Gastroesophageal sphincter (tissue), 4 donors: ENCODE measurements around the gene ANKRD13C. TPM values are rescaled to one million over a fixed set of nuclear protein-coding genes. Genes with fewer than 3 reads are reported as not detected.

Experiments
- ATAC-seq: fragments of 150-250 bp; one replicate; pipeline ENCODE4 v1.9.1; 2016; ENCODE audit warnings: mild to moderate bottlenecking, moderate library complexity
- H3K27ac ChIP-seq, 4 donors: fragments of 200-600 bp; sonication (generic) in 3 of 4; 1 replicate in 3 of 4; 2 replicates in 1 of 4; pipeline ENCODE4 v1.5.1; 2016 to 2019
- H3K27me3 ChIP-seq: fragments of 200-600 bp; sonication (generic); one replicate; pipeline ENCODE4 v1.5.1; 2019
- H3K36me3 ChIP-seq, 2 donors: fragments of 200-600 bp; sonication (generic); one replicate each; pipeline ENCODE4 v1.5.1; 2019; ENCODE audit warnings: control low read depth in 1 of 2
- H3K4me1 ChIP-seq, 3 donors: fragments of 200-600 bp; sonication (generic); 1 replicate in 2 of 3; 2 replicates in 1 of 3; pipeline ENCODE4 v1.5.1; 2016 to 2019; ENCODE audit warnings: control low read depth in 2 of 3
- H3K4me3 ChIP-seq, 2 donors: fragments of 200-600 bp; sonication (generic); one replicate each; pipeline ENCODE4 v1.5.1; 2019; ENCODE audit warnings: mild to moderate bottlenecking in 1 of 2, moderate library complexity in 1 of 2
- H3K9me3 ChIP-seq, 3 donors: fragments of 200-600 bp; sonication (generic); one replicate each; pipeline ENCODE4 v1.5.1; 2017 to 2019; ENCODE audit warnings: control low read depth in 2 of 3
- EP300 ChIP-seq: sonication (generic); formaldehyde crosslinking; IDR thresholded peaks from one replicate; pipeline ENCODE4 v1.6.1; 2017; ENCODE audit warnings: antibody characterized with exemption, mild to moderate bottlenecking
- POLR2A ChIP-seq, 2 donors: fragments of 450-650 bp; IDR thresholded peaks; one replicate each; pipeline ENCODE4 v1.6.1; 2017; ENCODE audit warnings: antibody characterized with exemption in 2 of 2, mild to moderate bottlenecking in 2 of 2, moderate library complexity in 1 of 2
- POLR2AphosphoS5 ChIP-seq: sonication (generic); formaldehyde crosslinking; IDR thresholded peaks from one replicate; pipeline ENCODE4 v1.6.1; 2017; ENCODE audit warnings: antibody characterized with exemption
- WGBS, 2 donors: methylation state at CpG; one replicate each; pipeline ENCODE4 v1.1.5; 2018; ENCODE audit warnings: low coverage in 1 of 2; 5-methylcytosine and 5-hydroxymethylcytosine counted together
- total RNA-seq, 4 donors: library from RNA; depleted of rRNA; stranded (reverse); fragments of >200 nt; gene quantifications; one replicate each; pipeline ENCODE4 v1.1.0, GENCODE V29; 2016
- TF ChIP-seq, protein P1 (sequence below), 4 experiments: fragments of 200-600 bp in 2 of 4; fragments of 450-650 bp in 2 of 4; sonication (generic) in 1 of 4; IDR thresholded peaks; one replicate each; pipeline ENCODE4 v1.5.1; 2017 to 2019; ENCODE audit warnings: antibody characterized with exemption in 4 of 4, mild to moderate bottlenecking in 2 of 4, moderate library complexity in 2 of 4

ANKRD13C gene, protein sequence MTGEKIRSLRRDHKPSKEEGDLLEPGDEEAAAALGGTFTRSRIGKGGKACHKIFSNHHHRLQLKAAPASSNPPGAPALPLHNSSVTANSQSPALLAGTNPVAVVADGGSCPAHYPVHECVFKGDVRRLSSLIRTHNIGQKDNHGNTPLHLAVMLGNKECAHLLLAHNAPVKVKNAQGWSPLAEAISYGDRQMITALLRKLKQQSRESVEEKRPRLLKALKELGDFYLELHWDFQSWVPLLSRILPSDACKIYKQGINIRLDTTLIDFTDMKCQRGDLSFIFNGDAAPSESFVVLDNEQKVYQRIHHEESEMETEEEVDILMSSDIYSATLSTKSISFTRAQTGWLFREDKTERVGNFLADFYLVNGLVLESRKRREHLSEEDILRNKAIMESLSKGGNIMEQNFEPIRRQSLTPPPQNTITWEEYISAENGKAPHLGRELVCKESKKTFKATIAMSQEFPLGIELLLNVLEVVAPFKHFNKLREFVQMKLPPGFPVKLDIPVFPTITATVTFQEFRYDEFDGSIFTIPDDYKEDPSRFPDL
- 10 to 100 TPM; 20.5 to 37.5 (median 26.5) TPM for total RNA-seq

DNA sequence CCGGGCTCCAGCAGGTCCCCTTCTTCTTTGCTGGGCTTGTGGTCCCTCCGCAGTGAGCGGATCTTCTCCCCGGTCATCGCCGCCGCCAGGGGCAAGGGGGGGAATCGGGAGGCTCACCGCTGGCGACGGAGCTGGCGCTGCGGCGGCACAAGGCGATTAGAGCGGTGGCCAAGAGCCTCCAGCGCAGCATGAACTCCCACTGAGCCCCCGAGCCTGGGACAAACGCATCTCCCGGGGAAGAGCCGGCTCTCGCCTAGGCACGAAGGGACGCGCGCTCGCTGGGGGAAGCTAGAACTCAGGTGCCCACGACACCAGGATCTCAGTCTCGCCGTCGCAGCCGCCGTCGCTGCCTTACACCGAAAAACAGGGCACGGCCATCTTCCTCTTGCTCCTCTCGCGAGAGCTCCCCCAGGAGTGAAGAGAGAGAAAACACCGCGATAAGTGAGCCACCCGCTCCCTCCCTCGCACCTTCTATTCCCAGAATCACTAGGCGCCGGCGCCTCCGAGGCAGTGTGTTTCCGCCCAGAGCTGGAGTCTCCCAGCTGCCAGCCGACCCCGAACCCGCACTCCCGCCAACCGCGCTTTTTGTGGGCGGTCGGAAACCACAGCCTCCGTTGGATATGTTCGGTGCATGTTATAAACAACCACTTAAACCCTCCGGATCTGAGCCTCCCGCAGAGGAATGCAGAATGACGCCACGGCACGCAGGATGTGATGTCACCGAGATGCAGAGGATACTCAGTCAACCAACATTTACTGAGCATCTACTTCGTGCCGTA is at the start of gene ANKRD13C:
ANKRD13C (minus strand) TSS at position 391 of the 779 bp plus-strand sequence; CDS start at position 77, 314 bp downstream.
- WGBS, 2 donors = 0% methylated on average over 5 to 7 of the region's 65 CpGs
- H3K9me3 ChIP-seq = no peaks in the 10 kb centered on the region
- H3K4me1 ChIP-seq = peaks cover 0 to 53% (median 13%) of the 10 kb centered on the region in 3 donors
- H3K27ac ChIP-seq = peak within 1 kb of the TSS; percentile 93 to 96 (median 95)
- H3K36me3 ChIP-seq = peaks cover 0 to 9% of the 10 kb centered on the region in 2 donors
- peak within 1 kb of the TSS; percentile 85 to 90 for H3K4me3 ChIP-seq
- peak; percentile 70 to 84 for TF ChIP-seq POLR2A (IDR thresholded peaks at IDR 0.05)
- TF ChIP-seq, protein P1, sequence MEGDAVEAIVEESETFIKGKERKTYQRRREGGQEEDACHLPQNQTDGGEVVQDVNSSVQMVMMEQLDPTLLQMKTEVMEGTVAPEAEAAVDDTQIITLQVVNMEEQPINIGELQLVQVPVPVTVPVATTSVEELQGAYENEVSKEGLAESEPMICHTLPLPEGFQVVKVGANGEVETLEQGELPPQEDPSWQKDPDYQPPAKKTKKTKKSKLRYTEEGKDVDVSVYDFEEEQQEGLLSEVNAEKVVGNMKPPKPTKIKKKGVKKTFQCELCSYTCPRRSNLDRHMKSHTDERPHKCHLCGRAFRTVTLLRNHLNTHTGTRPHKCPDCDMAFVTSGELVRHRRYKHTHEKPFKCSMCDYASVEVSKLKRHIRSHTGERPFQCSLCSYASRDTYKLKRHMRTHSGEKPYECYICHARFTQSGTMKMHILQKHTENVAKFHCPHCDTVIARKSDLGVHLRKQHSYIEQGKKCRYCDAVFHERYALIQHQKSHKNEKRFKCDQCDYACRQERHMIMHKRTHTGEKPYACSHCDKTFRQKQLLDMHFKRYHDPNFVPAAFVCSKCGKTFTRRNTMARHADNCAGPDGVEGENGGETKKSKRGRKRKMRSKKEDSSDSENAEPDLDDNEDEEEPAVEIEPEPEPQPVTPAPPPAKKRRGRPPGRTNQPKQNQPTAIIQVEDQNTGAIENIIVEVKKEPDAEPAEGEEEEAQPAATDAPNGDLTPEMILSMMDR (IDR thresholded peaks at IDR 0.05) = peak in 2 of 4 experiments; percentile 3 to 8
- peak; percentile 89 for TF ChIP-seq POLR2AphosphoS5
- TF ChIP-seq EP300 = no peak
- H3K27me3 ChIP-seq = no peaks in the 10 kb centered on the region
- peak; percentile 97 for ATAC-seq

DNA sequence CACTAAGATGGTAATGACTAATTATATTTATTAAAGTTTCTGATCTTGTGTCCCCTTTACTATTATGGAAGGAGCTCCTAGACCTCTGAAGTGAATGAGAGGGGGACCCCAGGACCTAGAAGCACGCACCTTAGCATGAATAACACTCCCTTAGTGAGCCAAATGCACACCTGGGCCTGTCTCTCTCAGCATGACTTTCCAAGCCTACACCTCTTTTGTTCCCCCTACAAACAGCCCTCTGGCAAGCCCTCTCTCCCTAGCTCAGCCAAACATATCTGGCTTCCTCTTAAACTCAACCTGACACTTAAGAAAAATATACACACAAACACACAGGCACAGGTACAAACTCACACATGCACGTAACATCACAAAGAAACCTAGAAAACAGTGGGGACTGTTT is 49.2 kb upstream of the ANKRD13C start:
- no peak overlapping the region for H3K4me3 ChIP-seq
- no peaks in the 10 kb centered on the region for H3K4me1 ChIP-seq
- no peaks in the 10 kb centered on the region for H3K36me3 ChIP-seq
- no peaks in the 10 kb centered on the region for H3K9me3 ChIP-seq
- TF ChIP-seq POLR2A (IDR thresholded peaks at IDR 0.05) (no peak), POLR2AphosphoS5 (no peak), EP300 (no peak)
- TF ChIP-seq, protein P1 (IDR thresholded peaks at IDR 0.05) = no peak
- WGBS, 2 donors = 78 to 89% methylated on average over 2 of the region's 2 CpGs
- ATAC-seq = no peak
- H3K27me3 ChIP-seq = no peaks in the 10 kb centered on the region
- H3K27ac ChIP-seq = no peak overlapping the region

DNA sequence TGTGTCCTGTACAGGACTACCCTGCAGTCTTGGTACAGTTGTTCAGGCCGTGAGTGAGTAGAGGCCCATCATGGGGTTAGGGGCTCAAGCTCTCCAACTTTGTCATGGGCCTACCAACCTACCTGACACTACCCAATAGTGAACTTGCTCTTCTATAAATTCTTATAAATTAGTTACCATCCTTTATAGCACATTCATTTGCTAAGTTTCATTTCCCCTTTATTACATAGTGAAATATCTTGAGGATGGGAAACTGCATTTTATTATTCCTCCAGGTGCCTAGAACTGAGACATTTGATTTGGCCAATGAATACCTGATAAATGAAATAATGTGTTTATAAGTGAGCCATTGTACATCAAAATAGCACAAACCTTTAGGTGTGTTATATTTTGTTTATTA is 47.5 kb upstream of the ANKRD13C start:
- TF ChIP-seq POLR2A (IDR thresholded peaks at IDR 0.05) (no peak), EP300 (no peak), POLR2AphosphoS5 (no peak)
- TF ChIP-seq, protein P1 (IDR thresholded peaks at IDR 0.05) = no peak
- no peak for ATAC-seq
- 50 to 100% methylated on average over 1 of the region's 1 CpG for WGBS, 2 donors

DNA sequence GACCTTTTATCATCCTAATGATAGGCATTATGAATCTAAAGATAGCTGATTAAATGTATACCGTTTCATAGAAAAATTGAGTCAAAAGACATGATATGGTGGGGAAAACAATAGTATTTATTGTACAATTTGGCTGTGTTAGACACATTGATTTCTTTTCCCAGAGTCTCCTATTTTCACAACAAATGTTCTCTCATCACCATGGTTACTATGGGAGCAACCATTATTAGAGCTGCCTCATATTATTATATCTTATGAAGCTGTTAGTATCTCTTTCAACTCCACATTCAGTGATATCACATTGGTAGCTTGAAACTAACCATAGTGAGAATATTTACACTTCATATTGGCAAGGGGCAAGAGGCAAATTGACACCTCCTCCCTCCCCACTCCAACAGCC is 45.8 kb upstream of the ANKRD13C start:
- Histone ChIP-seq H3K4me3 (no peak overlapping the region), H3K27ac (no peak overlapping the region), H3K27me3 (no peaks in the 10 kb centered on the region), H3K4me1 (no peaks in the 10 kb centered on the region), H3K36me3 (no peaks in the 10 kb centered on the region), H3K9me3 (no peaks in the 10 kb centered on the region)
- TF ChIP-seq, protein P1 (IDR thresholded peaks at IDR 0.05) = no peak
- TF ChIP-seq EP300 (no peak), POLR2A (IDR thresholded peaks at IDR 0.05) (no peak), POLR2AphosphoS5 (no peak)
- ATAC-seq = no peak
- WGBS, 2 donors = 50 to 94% methylated on average over 1 of the region's 1 CpG

More for the DNA sequence above, 47.5 kb upstream of the ANKRD13C start:
- no peaks in the 10 kb centered on the region for H3K27me3 ChIP-seq
- no peaks in the 10 kb centered on the region for H3K4me1 ChIP-seq
- no peaks in the 10 kb centered on the region for H3K9me3 ChIP-seq
- H3K4me3 ChIP-seq = no peak overlapping the region
- no peak overlapping the region for H3K27ac ChIP-seq
- no peaks in the 10 kb centered on the region for H3K36me3 ChIP-seq
